HEK293T (cell line): ENCODE results near the gene VOPP1.
"Not testable (repeated sequence)": the region's sequence is repeated elsewhere in the genome, so short reads cannot be mapped to it uniquely, and the experiment has no call there.

Source experiments
- CTCF ChIA-PET: fragments of 350-600 bp; formaldehyde crosslinking; extraction: SDS; loops from one replicate; lab custom pipeline; 2021; ENCODE audit warnings: antibody characterized with exemption, inconsistent platforms; lab: Yijun Ruan, JAX
- POLR2A ChIA-PET: fragments of 350-600 bp; formaldehyde crosslinking; extraction: SDS; loops from one replicate; lab custom pipeline; 2020; ENCODE audit warnings: antibody characterized with exemption, inconsistent platforms; lab: Yijun Ruan, JAX
- DNase-seq: peaks from one replicate; pipeline ENCODE4 v3.0.0; 2012; ENCODE audit warnings: mixed read lengths; ENCODE audit errors: extremely low spot score
- ARNT ChIP-seq: fragments of 450-650 bp; IDR thresholded peaks from 2 replicates; pipeline ENCODE4 v1.6.1; 2017; ENCODE audit warnings: mild to moderate bottlenecking
- BHLHE40 ChIP-seq: fragments of 450-650 bp; IDR thresholded peaks from 2 replicates; pipeline ENCODE4 v1.6.1; 2016; ENCODE audit warnings: mild to moderate bottlenecking, moderate library complexity, borderline replicate concordance
- CTBP1 ChIP-seq: fragments of 450-650 bp; IDR thresholded peaks from 2 replicates; pipeline ENCODE4 v1.6.1; 2016; ENCODE audit warnings: borderline replicate concordance
- ELF4 ChIP-seq: fragments of 450-650 bp; IDR thresholded peaks from 2 replicates; pipeline ENCODE4 v1.6.1; 2017; ENCODE audit warnings: antibody characterized with exemption
- FOXA1 ChIP-seq: fragments of 450-650 bp; IDR thresholded peaks from 2 replicates; pipeline ENCODE4 v1.6.1; 2016; ENCODE audit warnings: mild to moderate bottlenecking
- FOXK2 ChIP-seq: fragments of 450-650 bp; IDR thresholded peaks from 2 replicates; pipeline ENCODE4 v1.6.1; 2016; ENCODE audit warnings: mild to moderate bottlenecking
- FOXM1 ChIP-seq: fragments of 450-650 bp; IDR thresholded peaks from 2 replicates; pipeline ENCODE4 v1.6.1; 2017; ENCODE audit warnings: mild to moderate bottlenecking, borderline replicate concordance
- HDGF ChIP-seq: fragments of 450-650 bp; IDR thresholded peaks from 2 replicates; pipeline ENCODE4 v1.6.1; 2017; ENCODE audit warnings: antibody characterized with exemption, borderline replicate concordance
- L3MBTL2 ChIP-seq: fragments of 450-650 bp; conservative IDR thresholded peaks from 2 replicates; pipeline ENCODE4 v1.6.1; 2016; ENCODE audit warnings: mild to moderate bottlenecking
- LEF1 ChIP-seq: fragments of 450-650 bp; IDR thresholded peaks from 2 replicates; pipeline ENCODE4 v1.6.1; 2017; ENCODE audit warnings: mild to moderate bottlenecking, borderline replicate concordance
- NFRKB ChIP-seq: fragments of 450-650 bp; IDR thresholded peaks from 2 replicates; pipeline ENCODE4 v1.6.1; 2016; ENCODE audit warnings: mild to moderate bottlenecking, moderate library complexity
- PKNOX1 ChIP-seq: fragments of 450-650 bp; IDR thresholded peaks from 2 replicates; pipeline ENCODE4 v1.6.1; 2016
- SP1 ChIP-seq: fragments of 450-650 bp; IDR thresholded peaks from 2 replicates; pipeline ENCODE4 v1.6.1; 2017
- SUZ12 ChIP-seq: fragments of 450-650 bp; IDR thresholded peaks from 2 replicates; pipeline ENCODE4 v1.6.1; 2016; ENCODE audit warnings: mild to moderate bottlenecking
- TARDBP ChIP-seq: fragments of 450-650 bp; IDR thresholded peaks from 2 replicates; pipeline ENCODE4 v1.6.1; 2016
- ZNF384 ChIP-seq: fragments of 450-650 bp; IDR thresholded peaks from 2 replicates; pipeline ENCODE4 v1.6.1; 2016

The VOPP1 gene

DNA sequence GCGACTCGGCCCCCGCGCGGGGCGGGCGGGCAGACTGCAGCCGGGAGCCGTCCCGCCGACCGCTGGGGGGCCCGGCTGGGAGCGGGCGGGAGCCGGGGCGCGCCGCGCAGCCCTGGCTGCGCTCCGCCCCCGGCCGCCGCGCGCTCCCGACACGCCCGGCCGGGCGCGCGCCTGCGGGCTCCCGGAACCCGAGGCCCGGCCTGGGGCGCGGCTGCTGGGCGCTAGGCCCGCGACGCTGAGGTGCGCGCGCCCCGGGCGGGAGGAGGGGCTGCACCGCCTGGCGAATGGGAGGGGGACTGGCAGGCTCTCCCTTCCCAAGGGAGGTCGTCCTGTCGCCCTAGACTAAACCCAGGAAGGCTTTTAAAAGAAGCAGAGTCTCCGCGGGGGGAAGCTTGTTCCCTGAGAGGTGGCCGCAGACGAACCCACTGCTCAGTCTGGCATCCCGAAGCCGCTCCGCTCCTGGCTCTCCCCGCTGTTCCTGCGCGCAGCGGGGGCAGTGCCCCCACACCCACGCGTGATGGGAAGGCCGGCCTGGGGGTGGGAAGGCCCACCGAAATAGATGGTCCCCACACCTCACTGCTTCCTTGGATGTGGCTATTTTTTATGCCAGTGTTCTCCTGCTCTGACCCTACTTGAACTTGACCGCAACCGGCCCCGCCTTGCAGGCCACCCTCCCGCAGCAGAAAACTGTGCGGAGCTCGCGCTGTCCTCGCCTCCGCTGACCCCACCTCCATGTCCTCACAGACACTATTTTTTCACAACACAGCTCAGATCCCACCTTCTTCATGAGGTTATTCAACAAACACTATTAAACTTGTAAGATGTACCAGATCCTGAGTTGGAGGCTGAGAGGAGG lies at the start of gene VOPP1:
VOPP1 (minus strand) TSS at position 125 of the 856 bp plus-strand sequence. CDS start 178 bp downstream, outside the sequence.
- no peak for TF ChIP-seq SUZ12
- TF ChIP-seq SP1 = no peak
- TF ChIP-seq FOXK2 = no peak
- TF ChIP-seq FOXA1 = no peak
- no peak for TF ChIP-seq NFRKB
- TF ChIP-seq L3MBTL2 = no peak
- no peak for TF ChIP-seq TARDBP
- TF ChIP-seq ZNF384 = no peak
- TF ChIP-seq PKNOX1 = no peak
- no peak for TF ChIP-seq ELF4
- TF ChIP-seq HDGF = no peak
- TF ChIP-seq LEF1 = no peak
- no peak for TF ChIP-seq CTBP1
- TF ChIP-seq BHLHE40 = no peak
- TF ChIP-seq ARNT = no peak
- TF ChIP-seq FOXM1 = no peak
- ChIA-PET POLR2A (interaction anchor here (0.9 to 1.6 kb wide), 5 partner anchors 9 to 479 kb away, joined by 3 to 5 read pairs (median 4); partner anchors contain the start of genes CCT6A and PSPH), CTCF (interaction anchor here (0.7 kb wide), 1 partner anchor 1022 kb away, joined by 3 read pairs; no protein-coding TSS in a partner anchor)
- DNase-seq = peak; percentile 82

GRCh38 chr7:55618913-55619312 lies 46.6 kb upstream of the VOPP1 start:
- TF ChIP-seq HDGF (no peak), FOXA1 (no peak), TARDBP (no peak), ARNT (no peak), SP1 (no peak), BHLHE40 (no peak), FOXM1 (no peak), L3MBTL2 (no peak), PKNOX1 (no peak), NFRKB (no peak), FOXK2 (no peak), ELF4 (no peak)
- ChIA-PET CTCF (no interaction called here), POLR2A (no interaction called here)
- no peak for DNase-seq

DNA sequence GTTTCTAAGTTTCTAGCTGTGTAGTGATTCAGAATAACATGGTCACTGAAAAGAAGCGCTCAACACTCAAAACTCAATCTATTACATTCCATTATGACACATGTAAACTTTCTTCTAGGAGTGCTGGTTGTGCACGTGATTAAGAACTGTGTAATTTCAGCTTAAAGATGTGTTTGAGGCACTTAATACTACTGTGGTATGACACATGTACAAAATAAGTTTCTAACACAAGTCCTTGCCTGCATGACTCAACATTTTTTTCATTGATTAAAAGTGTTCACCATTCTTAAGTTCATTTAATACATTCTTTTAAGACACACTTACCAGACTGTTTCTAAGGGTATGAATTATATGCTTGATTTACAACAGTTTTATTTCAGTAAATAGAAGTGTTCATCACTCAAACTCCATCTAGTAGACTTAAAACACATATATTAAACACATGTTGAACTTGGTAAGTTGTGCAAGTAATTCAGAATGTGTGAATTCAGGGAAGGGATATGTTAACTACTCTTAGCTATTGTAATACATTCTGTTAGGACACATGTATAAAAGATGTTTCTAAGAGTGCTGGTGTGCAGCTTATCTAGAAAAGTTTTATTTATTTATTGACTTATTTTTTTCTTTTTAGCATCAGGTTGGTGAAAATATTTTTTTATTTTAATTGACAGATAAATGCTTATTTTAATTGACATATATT lies 42.2 kb upstream of the VOPP1 start:
- DNase-seq, CTCF ChIA-PET, POLR2A ChIA-PET: not testable (repeated sequence)

DNA sequence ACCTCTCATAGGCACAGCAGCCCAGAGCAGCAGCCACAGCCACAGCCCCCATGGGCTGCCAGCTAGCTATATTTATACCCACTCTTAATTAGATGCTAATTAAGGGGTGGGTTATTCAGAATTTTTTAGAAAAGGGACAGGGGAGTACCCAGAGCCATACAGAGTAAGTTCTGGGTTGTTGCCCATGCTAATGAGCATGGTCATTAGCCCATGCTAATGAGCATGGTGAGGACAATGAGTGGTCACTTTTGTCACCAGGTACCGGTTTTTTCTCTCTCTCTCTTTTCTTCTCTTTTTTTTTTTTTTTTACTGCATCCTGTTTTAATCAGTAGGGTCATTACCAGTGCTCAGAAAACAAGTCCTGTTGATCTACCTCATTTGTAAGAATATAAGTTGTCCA lies 37.4 kb upstream of the VOPP1 start:
- DNase-seq, CTCF ChIA-PET, POLR2A ChIA-PET: not testable (repeated sequence)

DNA sequence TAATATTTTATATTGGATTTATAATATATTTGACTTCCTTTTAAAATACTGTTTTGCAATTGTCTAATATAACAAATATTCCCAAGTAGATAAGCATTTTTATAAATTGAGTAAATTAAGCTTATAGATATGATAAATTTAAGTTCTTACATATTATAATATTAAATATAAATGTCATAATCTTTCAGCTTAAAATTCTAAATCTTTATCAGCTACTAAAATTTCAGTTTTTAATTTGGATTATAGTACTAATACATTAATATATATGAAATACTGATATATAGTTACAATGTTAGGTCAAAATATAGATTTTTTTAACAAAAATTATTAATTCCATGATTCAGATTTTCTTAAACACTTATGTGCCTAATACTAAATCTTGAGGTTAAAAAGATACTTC lies 33.4 kb upstream of the VOPP1 start:
- POLR2A ChIA-PET, CTCF ChIA-PET, DNase-seq: not testable (repeated sequence)

GRCh38 chr7:55597944-55598499 lies 25.7 kb upstream of the VOPP1 start:
- DNase-seq, POLR2A ChIA-PET, CTCF ChIA-PET: not testable (repeated sequence)

GRCh38 chr7:55597214-55597739 lies 25.0 kb upstream of the VOPP1 start:
- DNase-seq, POLR2A ChIA-PET: not testable (repeated sequence)

GRCh38 chr7:55595511-55595910 lies 23.2 kb upstream of the VOPP1 start:
- no peak for DNase-seq
- no peak for TF ChIP-seq PKNOX1
- TF ChIP-seq BHLHE40 = no peak
- no peak for TF ChIP-seq HDGF
- TF ChIP-seq ELF4 = no peak
- no peak for TF ChIP-seq FOXM1
- TF ChIP-seq SUZ12 = no peak
- no peak for TF ChIP-seq TARDBP
- no peak for TF ChIP-seq NFRKB
- CTCF ChIA-PET = no interaction called here
- POLR2A ChIA-PET = no interaction called here

More at GRCh38 chr7:55597214-55597739, 25.0 kb upstream of the VOPP1 start:
- CTCF ChIA-PET = not testable (repeated sequence)
